SK-N-SH treated with all-trans-retinoic acid at 6 μM for 48 hours (cell line): Measurements from ENCODE around the gene TICAM1.

ENCODE experiments used
- ISL1 ChIP-seq: fragments of 250-450 bp; sonication (Bioruptor Pico); IDR thresholded peaks from 2 replicates; pipeline ENCODE4 v2.1.2; 2022; ENCODE audit warnings: mild to moderate bottlenecking, moderate library complexity
- ZFP30 ChIP-seq: fragments of 450-650 bp; formaldehyde crosslinking; IDR thresholded peaks from 2 replicates; pipeline ENCODE4 v1.5.0; 2022; ENCODE audit warnings: mild to moderate bottlenecking, moderate library complexity
- TF ChIP-seq, protein P1 (sequence below): fragments of 250-450 bp; sonication (Bioruptor Pico); IDR thresholded peaks from 2 replicates; pipeline ENCODE4 v1.5.1; 2020; ENCODE audit warnings: low read depth, mild to moderate bottlenecking, moderate library complexity

DNA sequence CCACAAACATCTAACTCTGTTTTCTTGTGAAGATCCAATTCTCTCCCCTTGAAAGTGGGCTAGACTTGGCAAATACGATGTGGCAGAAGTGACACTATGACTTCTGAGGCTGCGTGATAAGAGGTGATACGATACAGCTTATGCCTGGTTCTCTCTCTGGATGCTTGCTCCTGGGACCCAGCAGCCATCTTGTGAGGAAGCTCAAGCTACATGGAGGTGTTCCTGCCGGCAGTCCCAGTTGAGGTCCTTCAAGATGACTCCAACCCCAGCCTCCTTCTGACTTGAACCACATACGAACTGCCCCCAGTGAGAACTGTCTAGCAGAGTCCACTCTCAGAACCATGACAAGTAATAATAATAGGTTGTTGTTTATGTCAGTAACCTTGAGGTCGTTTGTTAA, 50.7 kb downstream of the TICAM1 start:
- TF ChIP-seq, protein P1, sequence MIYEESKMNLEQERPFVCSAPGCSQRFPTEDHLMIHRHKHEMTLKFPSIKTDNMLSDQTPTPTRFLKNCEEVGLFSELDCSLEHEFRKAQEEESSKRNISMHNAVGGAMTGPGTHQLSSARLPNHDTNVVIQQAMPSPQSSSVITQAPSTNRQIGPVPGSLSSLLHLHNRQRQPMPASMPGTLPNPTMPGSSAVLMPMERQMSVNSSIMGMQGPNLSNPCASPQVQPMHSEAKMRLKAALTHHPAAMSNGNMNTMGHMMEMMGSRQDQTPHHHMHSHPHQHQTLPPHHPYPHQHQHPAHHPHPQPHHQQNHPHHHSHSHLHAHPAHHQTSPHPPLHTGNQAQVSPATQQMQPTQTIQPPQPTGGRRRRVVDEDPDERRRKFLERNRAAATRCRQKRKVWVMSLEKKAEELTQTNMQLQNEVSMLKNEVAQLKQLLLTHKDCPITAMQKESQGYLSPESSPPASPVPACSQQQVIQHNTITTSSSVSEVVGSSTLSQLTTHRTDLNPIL = no peak
- TF ChIP-seq ZFP30 (CRISPR knock-in tag) (no peak), ISL1 (CRISPR knock-in tag) (no peak)
